Activated T-helper 1 cell treated with anti-CD3 and anti-CD28 coated beads, Interleukin-12 subunit alpha, Interleukin-12 subunit beta, Interleukin-2, Interleukin-4 antibody, amounts not matched to agents 30 ng/mL and 10 ng/mL and 1 ng/mL, durations not matched to agents 14 hours and 24 hours and 36 hours (primary cell): ENCODE data around the gene GNB1L. TPM values are rescaled to one million over a fixed set of nuclear protein-coding genes. Genes with fewer than 3 reads are reported as not detected.

Source experiments
- DNase-seq: peaks from one replicate; pipeline ENCODE4 v3.0.0; 2021; ENCODE audit warnings: low spot score
- H3K27ac Mint-ChIP-seq: one replicate; pipeline ENCODE4 v1.8.0; 2021; ENCODE audit warnings: mild to moderate bottlenecking, mixed read lengths
- H3K27me3 Mint-ChIP-seq: one replicate; pipeline ENCODE4 v1.8.0; 2022; ENCODE audit warnings: mild to moderate bottlenecking, moderate library complexity, mixed read lengths; ENCODE audit not compliant: insufficient read depth
- H3K36me3 Mint-ChIP-seq: one replicate; pipeline ENCODE4 v1.8.0; 2021; ENCODE audit warnings: low read depth, mixed read lengths
- H3K4me1 Mint-ChIP-seq: one replicate; pipeline ENCODE4 v1.8.0; 2021; ENCODE audit warnings: low read depth, mixed read lengths
- H3K4me3 Mint-ChIP-seq: one replicate; pipeline ENCODE4 v1.8.0; 2021; ENCODE audit warnings: mild to moderate bottlenecking, moderate library complexity, mixed read lengths
- H3K9me3 Mint-ChIP-seq: one replicate; pipeline ENCODE4 v1.8.0; 2021; ENCODE audit warnings: mixed read lengths
- intact Hi-C: fragments of 100-400 bp; cut with micrococcal nuclease; formaldehyde crosslinking; loops from one replicate; pipeline ENCODE4 v1.15.1; 2024
- total RNA-seq: library from RNA; stranded (reverse); gene quantifications from 2 replicates; pipeline ENCODE4 v1.2.3, GENCODE V29; 2022

The GNB1L gene
- total RNA-seq, 1 donor from 2014 or later: 21.5 TPM

DNA sequence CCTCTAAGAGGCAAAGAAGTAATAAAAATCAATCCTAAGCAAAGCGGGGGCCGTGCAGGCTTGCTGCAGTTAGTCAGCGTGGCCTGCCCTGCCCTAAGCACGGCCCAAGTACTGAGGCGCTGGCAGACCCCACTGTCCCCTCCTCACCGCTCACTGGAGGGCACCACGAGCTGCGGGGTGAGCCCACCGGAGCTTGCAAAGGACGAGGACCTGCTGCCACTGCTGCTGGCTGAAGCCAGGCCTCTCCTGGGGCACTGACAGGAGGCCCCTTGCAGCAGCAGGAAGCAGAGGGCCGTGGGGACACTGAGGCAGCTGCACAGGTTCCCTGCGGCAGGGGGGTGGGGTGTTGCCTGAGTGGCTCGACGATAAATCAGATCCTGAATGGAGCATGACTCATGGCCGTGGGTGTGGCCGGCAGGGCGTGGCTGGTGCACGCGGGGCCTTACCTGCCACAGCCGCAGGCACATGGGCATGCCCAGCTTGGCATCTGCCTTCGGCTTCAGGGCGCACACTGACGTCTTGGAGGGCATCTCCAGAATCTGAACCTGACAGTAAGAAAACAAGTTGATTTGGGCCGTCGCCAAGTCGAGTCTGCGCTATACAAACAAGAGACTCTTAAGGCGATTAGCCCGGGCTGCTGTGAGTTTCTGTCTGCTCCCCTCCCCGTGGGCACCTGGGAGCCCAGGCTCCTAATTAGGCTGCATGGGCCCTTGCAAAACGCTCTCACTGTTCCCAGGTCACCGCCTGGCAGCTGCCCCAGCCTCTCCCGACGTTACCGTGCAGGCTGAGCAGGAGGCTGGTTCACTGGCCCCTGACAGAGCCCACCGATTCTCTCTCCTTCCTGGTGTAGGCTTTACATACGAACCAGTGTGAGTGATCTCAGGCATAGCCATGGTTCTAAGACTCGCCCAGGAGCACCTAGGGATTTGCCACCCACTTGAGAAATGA is 48.2 kb downstream of the GNB1L start:
- intact Hi-C loops: no loop called here
- no peaks in the 10 kb centered on the region for H3K9me3 Mint-ChIP-seq
- H3K4me1 Mint-ChIP-seq: no peaks in the 10 kb centered on the region
- no peak overlapping the region for H3K27ac Mint-ChIP-seq
- H3K27me3 Mint-ChIP-seq: no peaks in the 10 kb centered on the region
- DNase-seq: no peak
- no peak overlapping the region for H3K4me3 Mint-ChIP-seq
- no peaks in the 10 kb centered on the region for H3K36me3 Mint-ChIP-seq

DNA sequence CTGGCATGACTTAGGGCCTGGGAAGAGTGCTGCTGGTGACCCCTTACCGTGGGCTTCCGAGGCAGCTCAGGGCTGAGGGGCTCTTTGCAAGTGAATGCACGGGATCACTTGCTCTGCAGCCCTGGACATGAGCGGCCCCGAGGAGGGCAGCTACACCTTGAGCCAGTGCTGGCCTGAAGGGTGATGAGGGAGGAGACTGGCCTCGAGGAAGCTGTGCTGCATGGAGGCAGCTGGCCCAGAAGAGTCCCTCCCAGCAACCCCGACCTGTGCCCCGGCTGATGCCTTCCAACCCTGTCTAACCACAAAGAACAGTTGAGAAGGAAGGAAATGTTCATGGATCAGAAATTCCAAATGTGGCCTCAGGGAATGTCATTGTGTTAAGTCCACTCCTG is 48.9 kb downstream of the GNB1L start:
- intact Hi-C loops: no loop called here
- Mint-ChIP-seq H3K36me3 (no peaks in the 10 kb centered on the region), H3K27ac (no peak overlapping the region), H3K27me3 (no peaks in the 10 kb centered on the region), H3K4me3 (no peak overlapping the region), H3K9me3 (no peaks in the 10 kb centered on the region), H3K4me1 (no peaks in the 10 kb centered on the region)
- DNase-seq: no peak

DNA sequence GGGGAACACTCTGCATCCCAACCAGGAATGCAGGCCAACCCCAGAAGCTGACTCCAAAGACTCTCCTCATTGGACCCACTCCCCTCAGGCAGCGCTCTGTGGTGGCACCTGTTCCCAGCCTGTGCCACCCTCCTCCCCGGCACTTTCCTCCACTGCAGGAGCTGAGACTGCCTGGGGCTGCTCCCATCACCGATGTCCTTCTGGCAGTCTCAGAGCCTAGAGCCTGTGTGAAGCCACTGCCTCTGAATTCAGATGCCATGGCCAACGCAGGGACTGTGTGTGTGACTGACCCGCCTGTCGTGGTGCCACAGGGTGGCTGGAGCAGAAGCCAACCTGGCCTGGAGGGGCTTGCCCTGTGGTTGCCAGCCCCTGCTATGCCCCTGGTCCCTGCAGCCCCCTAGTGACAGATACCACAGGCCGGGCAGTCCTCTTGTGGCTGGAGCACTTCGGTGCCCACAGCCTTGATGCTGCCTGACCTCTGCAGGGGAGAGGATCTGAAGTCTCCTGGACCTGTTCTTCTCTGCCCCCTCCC is 50.9 kb downstream of the GNB1L start:
- intact Hi-C loops: no loop called here
- Mint-ChIP-seq H3K9me3 (no peaks in the 10 kb centered on the region), H3K36me3 (no peaks in the 10 kb centered on the region), H3K4me3 (no peak overlapping the region), H3K27me3 (no peaks in the 10 kb centered on the region), H3K27ac (no peak overlapping the region), H3K4me1 (no peaks in the 10 kb centered on the region)
- no peak for DNase-seq

DNA sequence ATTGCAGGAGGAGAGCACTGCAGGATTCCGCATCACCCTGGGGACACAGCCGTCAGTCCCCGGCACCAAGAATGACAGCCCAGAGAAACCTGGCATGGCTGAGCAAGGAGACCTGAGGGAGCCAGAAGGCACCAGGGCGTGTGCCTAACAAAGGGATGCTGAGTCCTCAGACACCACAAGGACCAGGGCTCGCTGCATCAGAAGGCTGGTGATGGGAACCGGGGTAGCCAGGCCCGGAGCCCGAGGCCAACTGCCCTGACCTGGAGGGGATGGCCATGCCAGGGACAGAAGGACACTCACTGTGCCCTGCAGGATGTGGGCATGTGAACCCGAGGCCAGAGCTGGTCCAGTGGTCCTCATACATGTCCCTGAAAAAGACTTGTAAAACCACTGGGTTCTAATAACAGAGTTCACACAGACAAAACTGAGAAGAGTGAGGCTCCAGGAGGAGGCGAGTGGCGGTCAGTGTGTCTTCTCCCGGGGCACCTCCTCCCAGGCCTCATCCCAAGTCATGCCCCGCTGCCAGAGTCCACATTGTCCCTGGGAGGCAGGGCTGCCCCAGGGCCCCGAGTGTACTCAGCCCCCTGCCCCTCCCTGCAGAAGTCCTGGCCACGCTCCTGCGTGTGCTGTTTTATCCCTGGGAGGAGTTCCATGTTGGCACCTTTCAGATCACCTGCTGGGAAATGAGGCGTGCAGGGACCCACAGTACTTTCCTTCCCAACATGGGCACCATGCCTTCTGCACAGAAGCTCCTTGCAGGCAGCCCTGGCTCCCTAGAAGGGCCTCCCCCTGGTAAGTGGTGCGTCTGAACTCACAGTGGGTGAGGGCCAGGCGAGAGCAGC is 51.6 kb downstream of the GNB1L start:
- no peaks in the 10 kb centered on the region for H3K27me3 Mint-ChIP-seq
- H3K4me1 Mint-ChIP-seq: no peaks in the 10 kb centered on the region
- intact Hi-C loops: no loop called here
- DNase-seq: no peak
- no peaks in the 10 kb centered on the region for H3K36me3 Mint-ChIP-seq
- H3K9me3 Mint-ChIP-seq: no peaks in the 10 kb centered on the region
- H3K4me3 Mint-ChIP-seq: no peak overlapping the region
- H3K27ac Mint-ChIP-seq: no peak overlapping the region

DNA sequence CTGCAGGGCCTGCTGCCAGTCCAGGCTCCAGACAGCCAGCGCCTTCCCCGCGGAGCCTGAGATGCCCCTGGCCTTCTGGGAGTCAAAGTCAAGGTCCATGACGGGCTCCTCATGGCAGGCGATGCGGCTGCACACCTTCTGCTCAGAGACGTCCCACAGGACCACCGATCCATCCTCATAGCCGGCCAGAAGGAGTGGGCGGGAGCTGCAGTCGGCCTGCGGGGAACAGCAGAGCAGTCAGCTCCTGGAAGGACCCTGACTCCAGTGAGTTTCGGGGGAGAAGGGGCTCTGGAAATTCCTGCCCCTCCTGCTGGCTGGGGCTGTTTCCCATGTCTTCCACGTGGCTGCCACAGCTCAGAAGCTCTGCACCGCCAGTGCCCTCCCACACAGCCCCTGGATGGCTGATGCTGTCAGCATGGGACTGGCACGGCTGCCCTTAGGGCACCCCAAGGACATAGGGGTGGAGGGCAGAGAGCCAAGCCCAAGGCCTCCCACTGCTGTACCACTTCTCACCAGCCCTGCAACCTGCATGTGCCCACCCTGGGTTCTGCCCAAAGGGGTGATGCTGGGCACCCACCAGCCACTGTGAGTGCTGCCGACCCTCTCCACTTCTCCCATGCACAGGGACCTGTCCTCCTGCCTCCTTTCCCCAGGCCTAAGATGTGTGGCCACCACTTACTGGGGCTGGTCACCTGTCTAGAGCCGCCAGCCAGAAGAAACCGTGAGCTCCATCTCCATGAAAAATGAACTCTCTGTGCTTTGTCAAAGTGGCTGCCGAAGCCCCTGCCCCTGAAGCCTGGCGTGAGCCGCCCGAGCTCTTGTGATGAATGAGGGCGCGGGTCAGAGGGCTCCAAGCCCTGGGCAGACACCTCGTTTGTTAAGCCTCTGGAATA is 52.4 kb downstream of the GNB1L start:
- no peaks in the 10 kb centered on the region for H3K36me3 Mint-ChIP-seq
- H3K4me1 Mint-ChIP-seq: no peaks in the 10 kb centered on the region
- H3K9me3 Mint-ChIP-seq: no peaks in the 10 kb centered on the region
- H3K4me3 Mint-ChIP-seq: no peak overlapping the region
- DNase-seq: no peak
- no peaks in the 10 kb centered on the region for H3K27me3 Mint-ChIP-seq
- intact Hi-C loops: no loop called here
- no peak overlapping the region for H3K27ac Mint-ChIP-seq

DNA sequence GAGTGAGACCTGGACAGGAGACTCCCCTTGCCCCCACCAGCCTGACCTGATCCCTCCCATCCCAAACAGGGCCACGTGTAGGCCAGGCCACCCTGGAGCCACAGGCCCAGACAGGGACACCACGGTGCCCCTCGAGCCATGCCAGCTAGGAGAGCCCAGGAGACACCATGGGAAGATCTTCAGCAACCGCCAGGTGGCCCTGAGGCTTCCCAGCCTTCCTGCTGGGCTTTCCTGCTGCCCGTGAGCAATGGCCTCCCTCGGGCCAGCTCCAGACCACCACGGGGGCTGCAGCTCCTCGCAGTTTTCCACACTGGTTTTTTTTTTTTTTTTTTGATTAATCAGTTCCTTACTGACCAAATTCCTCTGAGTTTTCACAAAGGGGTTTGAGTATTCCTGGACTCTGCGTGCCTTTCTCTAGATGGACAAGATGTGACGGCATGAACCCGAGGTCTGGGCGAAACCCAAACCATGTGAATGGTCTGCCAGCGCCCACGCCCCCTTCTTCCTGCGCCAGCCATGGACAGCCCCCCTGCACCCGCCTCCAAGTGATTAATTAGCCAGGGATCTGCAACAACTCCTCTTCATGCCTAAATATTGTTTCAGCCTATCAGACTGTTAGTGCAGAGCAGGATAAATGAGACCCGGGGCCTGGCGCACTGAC is 53.2 kb downstream of the GNB1L start:
- Mint-ChIP-seq H3K9me3 (no peaks in the 10 kb centered on the region), H3K27ac (no peak overlapping the region), H3K36me3 (no peaks in the 10 kb centered on the region), H3K4me3 (no peak overlapping the region), H3K4me1 (no peaks in the 10 kb centered on the region), H3K27me3 (no peaks in the 10 kb centered on the region)
- no peak for DNase-seq
- intact Hi-C loops: no loop called here

DNA sequence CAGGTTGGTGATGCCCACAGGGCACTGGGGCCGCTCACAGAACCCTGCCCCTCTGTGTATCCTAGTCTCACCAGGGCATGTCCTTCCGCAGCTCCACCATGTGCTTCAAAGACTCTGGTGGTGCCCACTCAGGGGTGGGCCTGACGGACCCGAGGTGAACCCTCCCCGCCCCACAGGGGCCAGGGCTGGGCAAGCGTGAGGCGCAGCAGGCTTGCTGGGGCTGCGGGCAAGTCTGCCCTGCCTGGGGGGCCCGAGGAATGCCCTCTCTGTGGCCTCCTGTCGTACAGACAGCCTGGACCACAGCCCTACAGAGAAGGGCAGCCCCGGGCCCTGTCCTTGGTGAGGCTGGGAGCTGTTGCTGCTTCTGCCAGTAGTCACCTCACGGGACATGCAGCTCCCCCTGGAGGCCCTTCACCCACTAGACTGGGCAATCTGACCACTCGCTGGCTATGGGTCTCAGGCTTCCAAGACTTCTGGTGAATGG is 53.9 kb downstream of the GNB1L start:
- no peak for DNase-seq
- Mint-ChIP-seq H3K27me3 (no peaks in the 10 kb centered on the region), H3K4me1 (no peaks in the 10 kb centered on the region), H3K27ac (no peak overlapping the region), H3K36me3 (no peaks in the 10 kb centered on the region), H3K9me3 (no peaks in the 10 kb centered on the region), H3K4me3 (no peak overlapping the region)
- intact Hi-C loops: no loop called here

DNA sequence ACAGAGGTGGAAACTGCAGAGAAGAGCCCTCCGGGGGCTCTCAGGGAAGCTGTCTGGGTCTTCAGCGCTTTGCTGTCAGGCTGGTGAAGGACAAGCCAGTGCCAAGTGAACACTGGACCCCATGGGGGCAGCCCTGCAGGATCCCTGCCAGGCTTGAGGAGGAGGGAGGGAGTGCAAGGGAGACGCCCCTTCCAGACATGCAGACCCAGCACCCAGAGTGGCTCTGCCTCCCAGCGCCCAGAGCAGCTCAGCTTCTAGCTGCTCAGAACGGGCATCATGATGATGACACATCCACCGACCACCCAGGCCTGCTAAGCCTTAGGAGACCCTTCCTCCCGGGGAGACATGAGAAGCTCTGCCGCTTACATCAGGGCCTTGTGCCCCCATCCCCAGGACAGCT is 54.4 kb downstream of the GNB1L start:
- H3K27me3 Mint-ChIP-seq: no peaks in the 10 kb centered on the region
- intact Hi-C loops: no loop called here
- peak overlapping the region; percentile 4 for H3K27ac Mint-ChIP-seq
- H3K36me3 Mint-ChIP-seq: no peaks in the 10 kb centered on the region
- no peaks in the 10 kb centered on the region for H3K4me1 Mint-ChIP-seq
- DNase-seq: no peak
- H3K9me3 Mint-ChIP-seq: no peaks in the 10 kb centered on the region
- no peak overlapping the region for H3K4me3 Mint-ChIP-seq

DNA sequence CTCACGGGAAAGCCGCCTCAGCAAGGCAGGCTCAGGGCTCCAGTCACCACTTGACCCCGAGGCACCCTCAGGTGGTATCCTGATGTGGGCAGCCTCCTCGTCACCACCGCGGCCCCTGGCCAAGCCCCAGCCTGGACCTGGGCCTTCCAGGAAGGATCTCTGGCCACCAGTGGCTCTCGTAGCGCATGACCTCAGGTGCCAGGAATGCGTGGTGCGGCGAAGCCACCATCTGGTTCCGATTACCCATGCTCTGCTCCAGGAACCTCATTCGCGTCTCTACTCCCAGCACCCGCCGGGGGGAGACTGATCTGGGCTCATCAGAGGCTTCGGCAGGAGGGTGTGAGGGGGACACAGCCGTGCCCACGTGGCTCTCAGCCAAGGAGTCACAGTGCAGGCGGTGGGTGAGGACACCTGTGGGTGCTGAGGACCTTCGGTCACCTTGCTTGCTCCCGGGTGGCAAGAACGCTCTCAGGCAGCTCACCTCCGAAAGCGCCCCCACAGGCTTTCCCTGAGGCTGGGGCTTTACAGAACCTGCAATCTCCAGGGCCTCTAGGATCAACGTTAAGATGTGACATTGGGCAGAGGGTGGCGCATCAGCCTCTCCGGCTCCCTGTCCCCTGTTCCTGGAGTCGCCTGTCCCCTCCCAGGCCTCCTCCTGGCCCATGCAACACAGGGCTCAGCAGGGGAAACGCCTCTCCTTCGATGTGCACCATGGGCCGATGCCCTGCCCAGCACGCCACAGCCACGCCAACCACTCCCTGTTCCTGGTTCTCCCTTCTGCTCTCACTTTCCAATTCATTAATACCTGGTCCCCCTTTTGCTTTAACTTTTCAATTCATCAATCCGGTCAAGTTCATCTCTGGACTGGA is 55.1 kb downstream of the GNB1L start:
- H3K9me3 Mint-ChIP-seq: no peaks in the 10 kb centered on the region
- no peak for DNase-seq
- intact Hi-C loops: no loop called here
- no peaks in the 10 kb centered on the region for H3K36me3 Mint-ChIP-seq
- no peaks in the 10 kb centered on the region for H3K4me1 Mint-ChIP-seq
- no peak overlapping the region for H3K4me3 Mint-ChIP-seq
- peak overlapping the region; percentile 4 for H3K27ac Mint-ChIP-seq
- H3K27me3 Mint-ChIP-seq: no peaks in the 10 kb centered on the region

DNA sequence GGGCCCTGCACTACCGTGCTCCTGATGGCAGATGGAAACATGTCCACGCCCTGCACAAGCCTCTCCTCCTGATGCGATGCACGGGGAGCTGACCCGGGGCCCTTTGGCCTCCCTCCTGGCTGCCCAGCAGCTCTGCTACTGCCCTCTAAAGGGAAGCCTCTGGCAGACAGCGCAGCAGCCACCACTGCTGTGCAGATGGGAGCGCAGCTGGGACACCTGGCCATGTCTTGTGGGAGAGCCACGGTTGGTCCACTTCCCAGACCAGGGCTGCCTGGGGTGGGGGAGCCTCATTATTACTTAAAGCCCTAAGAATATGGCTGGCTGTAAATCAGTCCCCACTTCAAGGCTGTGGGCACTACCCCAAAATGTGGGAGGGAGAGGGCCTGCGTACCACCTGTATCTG is 55.8 kb downstream of the GNB1L start:
- no peak overlapping the region for H3K27ac Mint-ChIP-seq
- H3K4me3 Mint-ChIP-seq: no peak overlapping the region
- intact Hi-C loops: no loop called here
- H3K9me3 Mint-ChIP-seq: no peaks in the 10 kb centered on the region
- H3K27me3 Mint-ChIP-seq: no peaks in the 10 kb centered on the region
- no peaks in the 10 kb centered on the region for H3K4me1 Mint-ChIP-seq
- DNase-seq: no peak
- no peaks in the 10 kb centered on the region for H3K36me3 Mint-ChIP-seq

DNA sequence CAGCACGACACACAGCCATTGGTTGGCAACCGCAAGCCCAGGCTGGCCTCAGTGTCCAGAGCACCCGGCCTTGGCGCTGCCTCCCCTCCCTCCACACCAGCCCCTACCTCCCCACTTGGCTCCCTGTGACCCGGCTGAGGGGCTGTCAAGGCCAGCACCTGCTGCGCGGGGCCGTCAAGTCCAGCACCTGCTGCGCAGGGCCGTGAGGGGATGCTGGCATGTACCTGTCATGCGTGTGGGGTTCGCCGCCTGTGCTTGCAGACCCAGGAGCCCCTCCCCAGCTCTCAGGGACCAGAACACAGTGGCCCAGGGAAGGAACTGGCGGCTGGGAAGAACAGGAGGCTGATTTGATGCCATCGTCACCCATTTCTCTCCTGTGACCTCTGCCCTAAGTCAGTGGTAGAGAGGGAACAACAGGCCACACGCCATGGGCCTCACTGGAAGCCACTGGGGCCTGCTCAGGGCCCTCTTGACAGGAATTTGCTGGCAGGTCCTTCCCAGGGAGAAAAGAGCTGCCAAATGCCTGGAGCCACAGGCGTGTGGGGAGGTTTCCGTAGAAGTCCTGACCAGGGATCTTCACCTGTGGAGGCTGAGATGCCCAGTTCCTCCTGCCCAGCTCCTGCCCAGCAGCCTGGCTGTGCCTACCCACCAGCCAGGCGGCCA is 56.5 kb downstream of the GNB1L start:
- Mint-ChIP-seq H3K4me3 (no peak overlapping the region), H3K27me3 (no peaks in the 10 kb centered on the region), H3K9me3 (no peaks in the 10 kb centered on the region), H3K27ac (no peak overlapping the region), H3K36me3 (peaks cover 3% of the 10 kb centered on the region), H3K4me1 (no peaks in the 10 kb centered on the region)
- intact Hi-C loops: no loop called here
- DNase-seq: no peak
